ENCODE data around the gene MEGF8. TPM values are rescaled to one million over a fixed set of nuclear protein-coding genes. Genes with fewer than 3 reads are reported as not detected.

MEGF8 gene
- total RNA-seq, 1 donor from 2014 or later = 16.4 TPM

GRCh38 chr19:42370626-42371175, 45.3 kb downstream of the MEGF8 start:
- no peak for TF ChIP-seq CTCF (IDR thresholded peaks at IDR 0.05)
- no peaks in the 10 kb centered on the region for H3K27me3 ChIP-seq (ENCODE audit: low read depth)
- H3K4me3 ChIP-seq = no peak overlapping the region
- H3K4me1 ChIP-seq = no peaks in the 10 kb centered on the region
- intact Hi-C loops (cut with DNase I) = no loop called here
- no peaks in the 10 kb centered on the region for H3K9me3 ChIP-seq
- H3K27ac ChIP-seq = no peak overlapping the region
- no peak for ATAC-seq
- no peak for DNase-seq
- H3K36me3 ChIP-seq = peaks cover 14% of the 10 kb centered on the region

GRCh38 chr19:42374826-42375376, 49.5 kb downstream of the MEGF8 start:
- no peak for TF ChIP-seq CTCF (IDR thresholded peaks at IDR 0.05)

GRCh38 chr19:42375415-42376176, 50.2 kb downstream of the MEGF8 start:
- TF ChIP-seq CTCF (IDR thresholded peaks at IDR 0.05) = no peak
- Histone ChIP-seq H3K27ac (no peak overlapping the region), H3K36me3 (peaks cover 20% of the 10 kb centered on the region), H3K4me1 (no peaks in the 10 kb centered on the region), H3K4me3 (no peak overlapping the region), H3K9me3 (no peaks in the 10 kb centered on the region), H3K27me3 (ENCODE audit: low read depth) (peaks cover under 1% of the 10 kb centered on the region)
- ATAC-seq (no peak), DNase-seq (no peak)
- intact Hi-C loops (cut with DNase I) = no loop called here

More at GRCh38 chr19:42374826-42375376, 49.5 kb downstream of the MEGF8 start:
- H3K36me3 ChIP-seq = peaks cover 20% of the 10 kb centered on the region
- no peak overlapping the region for H3K4me3 ChIP-seq
- H3K4me1 ChIP-seq = no peaks in the 10 kb centered on the region
- intact Hi-C loops (cut with DNase I) = no loop called here
- ATAC-seq (no peak), DNase-seq (no peak)
- H3K27me3 ChIP-seq (ENCODE audit: low read depth) = no peaks in the 10 kb centered on the region
- no peaks in the 10 kb centered on the region for H3K9me3 ChIP-seq
- no peak overlapping the region for H3K27ac ChIP-seq

GRCh38 chr19:42376177-42376555, 50.7 kb downstream of the MEGF8 start:
- H3K4me3 ChIP-seq = no peak overlapping the region
- peaks cover 6% of the 10 kb centered on the region for H3K27me3 ChIP-seq (ENCODE audit: low read depth)
- intact Hi-C loops (cut with DNase I) = no loop called here
- no peak for DNase-seq
- peaks cover 20% of the 10 kb centered on the region for H3K36me3 ChIP-seq
- ATAC-seq = no peak
- no peak overlapping the region for H3K27ac ChIP-seq
- no peaks in the 10 kb centered on the region for H3K4me1 ChIP-seq
- H3K9me3 ChIP-seq = no peaks in the 10 kb centered on the region
- TF ChIP-seq CTCF (IDR thresholded peaks at IDR 0.05) = no peak

- ATAC-seq = no peak
- H3K27ac ChIP-seq = no peak overlapping the region
Measured at GRCh38 chr19:42378225-42379215, 53.1 kb downstream of the MEGF8 start.

More at GRCh38 chr19:42378225-42379215, 53.1 kb downstream of the MEGF8 start:
- DNase-seq = no peak
- H3K27me3 ChIP-seq (ENCODE audit: low read depth) = peaks cover 14% of the 10 kb centered on the region
- no peak overlapping the region for H3K4me3 ChIP-seq
- no peaks in the 10 kb centered on the region for H3K4me1 ChIP-seq
- H3K36me3 ChIP-seq = peaks cover 20% of the 10 kb centered on the region
- intact Hi-C loops (cut with DNase I) = no loop called here
- no peak for TF ChIP-seq CTCF (IDR thresholded peaks at IDR 0.05)
- H3K9me3 ChIP-seq = no peaks in the 10 kb centered on the region
